GM19099 (cell line): ENCODE measurements around the gene THAP7.

Experiments
- POLR2A ChIP-seq: IDR thresholded peaks from 3 replicates; pipeline ENCODE4 v1.6.1; 2011; ENCODE audit warnings: low read depth; ENCODE audit not compliant: insufficient read length; ENCODE audit errors: extremely low read depth

Gene THAP7

GRCh38 chr22:20990184-20991180 is 11.4 kb downstream of the THAP7 start:
- no peak for TF ChIP-seq POLR2A

GRCh38 chr22:20989323-20990138 is 12.4 kb downstream of the THAP7 start:
- no peak for TF ChIP-seq POLR2A

GRCh38 chr22:20988573-20989322 is 13.2 kb downstream of the THAP7 start:
- no peak for TF ChIP-seq POLR2A

GRCh38 chr22:20987375-20987774 is 14.5 kb downstream of the THAP7 start:
- TF ChIP-seq POLR2A: no peak

- TF ChIP-seq POLR2A: no peak
These were observed 15.6 kb downstream of the THAP7 start for GRCh38 chr22:20986365-20986764.

- TF ChIP-seq POLR2A: no peak
These were observed 16.2 kb downstream of the THAP7 start for GRCh38 chr22:20985720-20986119.

GRCh38 chr22:20983081-20983771 is 18.7 kb downstream of the THAP7 start:
- TF ChIP-seq POLR2A: no peak

- no peak for TF ChIP-seq POLR2A
These were observed 19.4 kb downstream of the THAP7 start for GRCh38 chr22:20982563-20982882.

GRCh38 chr22:20981787-20982562 is 19.9 kb downstream of the THAP7 start, which contains the start of gene LZTR1:
LZTR1 (plus strand) TSS chr22:20982297; CDS start chr22:20982372, 75 bp downstream.
- TF ChIP-seq POLR2A: peak; percentile 99

- no peak for TF ChIP-seq POLR2A
These were observed 20.8 kb downstream of the THAP7 start for GRCh38 chr22:20980938-20981722.

- TF ChIP-seq POLR2A: no peak
These were observed 21.4 kb downstream of the THAP7 start for GRCh38 chr22:20980523-20980922.

- no peak for TF ChIP-seq POLR2A
These were observed 21.9 kb downstream of the THAP7 start for GRCh38 chr22:20979940-20980453.
